Mesendoderm (in vitro differentiated cells): ENCODE results near the gene ARMC5.
"Not testable (repeated sequence)": the region's sequence is repeated elsewhere in the genome, so short reads cannot be mapped to it uniquely, and the experiment has no call there.

Experiments
- DNase-seq: peaks from one replicate; pipeline ENCODE4 v3.0.0; 2013
- H2AK5ac ChIP-seq: 2 replicates; pipeline ENCODE4 v1.6.1; 2013; ENCODE audit warnings: low read length, inconsistent platforms
- H2BK120ac ChIP-seq: 2 replicates; pipeline ENCODE4 v1.6.1; 2013; ENCODE audit warnings: low read depth, mild to moderate bottlenecking, low read length, moderate library complexity, mixed read lengths
- H2BK15ac ChIP-seq: replicated peaks from 2 replicates; pipeline ENCODE4 v1.6.1; 2013; ENCODE audit warnings: low read depth, mild to moderate bottlenecking, moderate library complexity
- H2BK5ac ChIP-seq: 2 replicates; pipeline ENCODE4 v1.6.1; 2013; ENCODE audit warnings: low read length, inconsistent platforms
- H3K18ac ChIP-seq: 2 replicates; pipeline ENCODE4 v1.6.1; 2013; ENCODE audit warnings: mild to moderate bottlenecking, low read length, mixed read lengths
- H3K23ac ChIP-seq: one replicate; pipeline ENCODE4 v1.6.1; 2013; ENCODE audit warnings: low read length
- H3K27ac ChIP-seq: 2 replicates; pipeline ENCODE4 v1.5.1; 2013; ENCODE audit warnings: low read depth, mild to moderate bottlenecking, inconsistent platforms, low read length, moderate library complexity
- H3K27me3 ChIP-seq: 2 replicates; pipeline ENCODE4 v1.6.1; 2013; ENCODE audit warnings: low read length, control low read depth, mild to moderate bottlenecking, inconsistent platforms; ENCODE audit not compliant: insufficient read depth, poor library complexity
- H3K36me3 ChIP-seq: 2 replicates; pipeline ENCODE4 v1.6.1; 2013; ENCODE audit warnings: low read length, inconsistent platforms; ENCODE audit not compliant: control insufficient read depth, insufficient read depth
- H3K4ac ChIP-seq: one replicate; pipeline ENCODE4 v1.6.1; 2013; ENCODE audit warnings: low read depth, mild to moderate bottlenecking, low read length, moderate library complexity
- H3K4me1 ChIP-seq: 2 replicates; pipeline ENCODE4 v1.6.1; 2013; ENCODE audit warnings: low read depth, low read length, inconsistent platforms; ENCODE audit not compliant: control insufficient read depth
- H3K4me2 ChIP-seq: 2 replicates; pipeline ENCODE4 v1.6.1; 2013; ENCODE audit warnings: low read length
- H3K4me3 ChIP-seq: 2 replicates; pipeline ENCODE4 v1.5.1; 2013; ENCODE audit warnings: mild to moderate bottlenecking, low read length
- H3K56ac ChIP-seq: one replicate; pipeline ENCODE4 v1.6.1; 2013; ENCODE audit warnings: low read length
- H3K79me1 ChIP-seq: 2 replicates; pipeline ENCODE4 v1.6.1; 2013; ENCODE audit warnings: low read length, inconsistent platforms
- H3K79me2 ChIP-seq: 2 replicates; pipeline ENCODE4 v1.6.1; 2013; ENCODE audit warnings: mild to moderate bottlenecking, low read length; ENCODE audit not compliant: control insufficient read depth, insufficient read depth
- H3K9ac ChIP-seq: 2 replicates; pipeline ENCODE4 v1.6.1; 2013; ENCODE audit warnings: low read length, inconsistent platforms
- H4K5ac ChIP-seq: one replicate; pipeline ENCODE4 v1.6.1; 2013; ENCODE audit warnings: low read length
- H4K8ac ChIP-seq: one replicate; pipeline ENCODE4 v1.6.1; 2013; ENCODE audit warnings: low read depth, mild to moderate bottlenecking, control low read depth, low read length, moderate library complexity
- WGBS: extraction: QIAGEN DNeasy Blood & Tissue Kit; methylation state at CpG from one replicate; pipeline ENCODE4 v1.1.7; 2013; ENCODE audit warnings: low lambda C conversion rate, missing lambda C conversion rate; ENCODE audit not compliant: insufficient coverage; ENCODE audit errors: extremely low coverage; 5-methylcytosine and 5-hydroxymethylcytosine counted together

Gene ARMC5

DNA sequence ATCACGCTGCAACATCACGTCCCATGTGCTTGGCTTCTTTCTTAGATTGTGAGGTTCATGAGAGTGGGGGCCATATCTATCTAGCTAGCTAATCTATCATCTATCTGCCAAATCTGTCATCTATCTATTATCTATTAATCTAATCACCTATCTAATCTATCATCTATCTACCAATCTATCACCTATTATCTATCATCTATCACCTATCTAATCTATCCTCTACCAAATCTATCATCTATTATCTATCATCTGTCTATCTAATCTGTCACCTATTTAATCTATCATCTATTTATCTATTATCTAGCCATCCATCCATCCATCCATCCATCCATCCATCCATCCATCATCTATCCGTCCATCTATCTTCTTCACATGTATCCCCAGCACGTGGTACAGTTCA is 45.4 kb upstream of the ARMC5 start:
- Histone ChIP-seq H3K18ac (no peak overlapping the region), H3K4ac (no peak overlapping the region), H4K8ac (no peak overlapping the region), H3K79me2 (no peaks in the 10 kb centered on the region), H3K36me3 (no peaks in the 10 kb centered on the region), H3K56ac (no peak overlapping the region), H3K27me3 (no peaks in the 10 kb centered on the region), H3K9ac (no peak overlapping the region), H3K79me1 (no peaks in the 10 kb centered on the region), H4K5ac (no peak overlapping the region), H3K4me1 (no peaks in the 10 kb centered on the region), H3K4me2 (no peak overlapping the region), H2AK5ac (no peak overlapping the region), H2BK5ac (no peak overlapping the region), H2BK120ac (no peak overlapping the region), H3K4me3 (no peak overlapping the region), H3K23ac (no peak overlapping the region), H2BK15ac (no peak overlapping the region), H3K27ac (no peak overlapping the region)
- no CpG with 5 or more reads among the region's 4 CpGs for WGBS
- DNase-seq, result no peak

DNA sequence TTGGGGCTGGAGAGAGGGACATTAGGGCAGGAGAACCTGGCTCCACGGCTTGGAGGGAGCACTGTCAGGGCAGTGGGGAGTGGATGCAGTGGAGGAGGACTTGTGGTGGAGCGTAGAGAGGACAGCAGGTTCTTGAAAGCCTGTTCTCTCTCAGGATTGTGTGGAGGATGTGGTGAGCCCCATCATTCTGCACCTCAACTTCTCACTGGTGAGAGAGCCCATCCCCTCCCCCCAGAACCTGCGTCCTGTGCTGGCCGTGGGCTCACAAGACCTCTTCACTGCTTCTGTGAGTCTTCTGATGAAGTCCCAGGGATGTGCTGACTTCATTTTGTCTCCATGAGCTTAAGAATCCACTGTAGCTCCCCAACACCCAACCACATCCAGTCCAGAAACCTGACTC is 44.6 kb upstream of the ARMC5 start:
- H3K56ac ChIP-seq, result no peak overlapping the region
- no peak for DNase-seq
- no peaks in the 10 kb centered on the region for H3K79me1 ChIP-seq
- no peak overlapping the region for H3K18ac ChIP-seq
- no peaks in the 10 kb centered on the region for H3K27me3 ChIP-seq
- H3K27ac ChIP-seq, result no peak overlapping the region
- no peaks in the 10 kb centered on the region for H3K79me2 ChIP-seq
- H3K9ac ChIP-seq, result no peak overlapping the region
- no peak overlapping the region for H3K23ac ChIP-seq
- no peak overlapping the region for H2BK5ac ChIP-seq
- no CpG with 5 or more reads among the region's 4 CpGs for WGBS
- H3K4me3 ChIP-seq, result no peak overlapping the region
- H3K4ac ChIP-seq, result no peak overlapping the region
- no peak overlapping the region for H3K4me2 ChIP-seq
- no peak overlapping the region for H2BK15ac ChIP-seq
- no peak overlapping the region for H2BK120ac ChIP-seq
- H2AK5ac ChIP-seq, result no peak overlapping the region
- H3K36me3 ChIP-seq, result no peaks in the 10 kb centered on the region
- H3K4me1 ChIP-seq, result no peaks in the 10 kb centered on the region
- H4K5ac ChIP-seq, result no peak overlapping the region
- H4K8ac ChIP-seq, result no peak overlapping the region

GRCh38 chr16:31416371-31416770 is 42.9 kb upstream of the ARMC5 start:
- no peaks in the 10 kb centered on the region for H3K4me1 ChIP-seq
- H3K79me2 ChIP-seq, result no peaks in the 10 kb centered on the region
- no peaks in the 10 kb centered on the region for H3K27me3 ChIP-seq
- H4K8ac ChIP-seq, result no peak overlapping the region
- no CpG with 5 or more reads among the region's 11 CpGs for WGBS
- H3K4ac ChIP-seq, result no peak overlapping the region
- H3K56ac ChIP-seq, result no peak overlapping the region
- no peak overlapping the region for H3K9ac ChIP-seq
- no peak overlapping the region for H4K5ac ChIP-seq
- no peak overlapping the region for H3K4me2 ChIP-seq
- H3K27ac ChIP-seq, result no peak overlapping the region
- H3K18ac ChIP-seq, result no peak overlapping the region
- DNase-seq, result no peak
- H2AK5ac ChIP-seq, result no peak overlapping the region
- H2BK120ac ChIP-seq, result no peak overlapping the region
- no peaks in the 10 kb centered on the region for H3K79me1 ChIP-seq
- no peak overlapping the region for H2BK5ac ChIP-seq
- H3K36me3 ChIP-seq, result no peaks in the 10 kb centered on the region
- no peak overlapping the region for H2BK15ac ChIP-seq
- H3K23ac ChIP-seq, result no peak overlapping the region
- H3K4me3 ChIP-seq, result no peak overlapping the region

DNA sequence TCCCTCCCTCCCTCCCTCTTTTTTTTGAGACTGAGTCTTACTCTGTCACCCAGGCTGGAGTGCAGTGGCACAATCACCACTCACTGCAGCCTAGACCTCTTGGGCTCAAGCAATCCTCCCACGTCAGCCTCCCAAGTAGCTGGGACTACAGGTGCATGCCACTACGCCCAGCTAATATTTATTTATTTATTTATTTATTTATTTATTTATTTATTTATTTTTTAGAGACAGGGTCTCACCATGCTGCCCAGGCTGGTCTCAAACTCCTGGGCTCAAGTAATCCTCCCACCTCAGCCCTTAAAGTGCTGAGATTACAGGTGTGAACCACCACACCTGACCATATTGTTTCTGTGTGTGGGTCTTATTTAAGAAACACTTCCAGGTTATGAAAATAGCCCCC is 42.3 kb upstream of the ARMC5 start:
- not testable (repeated sequence) for H3K4ac ChIP-seq, H3K18ac ChIP-seq, H3K79me2 ChIP-seq, H2BK5ac ChIP-seq, H4K5ac ChIP-seq, H3K9ac ChIP-seq, H3K23ac ChIP-seq, H3K79me1 ChIP-seq, H3K27ac ChIP-seq, H3K27me3 ChIP-seq, H3K56ac ChIP-seq, H3K4me2 ChIP-seq, H2AK5ac ChIP-seq, H2BK15ac ChIP-seq, H3K4me3 ChIP-seq, DNase-seq, H3K4me1 ChIP-seq, H2BK120ac ChIP-seq, H3K36me3 ChIP-seq, H4K8ac ChIP-seq
- WGBS, result no CpG with 5 or more reads among the region's 2 CpGs

GRCh38 chr16:31417916-31418315 is 41.4 kb upstream of the ARMC5 start:
- no peak overlapping the region for H2AK5ac ChIP-seq
- no peak overlapping the region for H4K5ac ChIP-seq
- H3K36me3 ChIP-seq, result no peaks in the 10 kb centered on the region
- H2BK5ac ChIP-seq, result no peak overlapping the region
- H3K79me1 ChIP-seq, result no peaks in the 10 kb centered on the region
- no peak overlapping the region for H3K4ac ChIP-seq
- no peak overlapping the region for H3K18ac ChIP-seq
- no CpG with 5 or more reads among the region's 5 CpGs for WGBS
- H3K79me2 ChIP-seq, result no peaks in the 10 kb centered on the region
- H3K9ac ChIP-seq, result no peak overlapping the region
- H3K23ac ChIP-seq, result no peak overlapping the region
- H3K27me3 ChIP-seq, result no peaks in the 10 kb centered on the region
- no peak overlapping the region for H4K8ac ChIP-seq
- H3K4me2 ChIP-seq, result no peak overlapping the region
- DNase-seq, result no peak
- H2BK120ac ChIP-seq, result no peak overlapping the region
- no peak overlapping the region for H3K27ac ChIP-seq
- H3K56ac ChIP-seq, result no peak overlapping the region
- no peaks in the 10 kb centered on the region for H3K4me1 ChIP-seq
- H2BK15ac ChIP-seq, result no peak overlapping the region
- H3K4me3 ChIP-seq, result no peak overlapping the region

- no peak for DNase-seq
- Histone ChIP-seq H3K23ac (no peak overlapping the region), H2AK5ac (no peak overlapping the region), H3K4ac (no peak overlapping the region), H2BK120ac (no peak overlapping the region), H3K4me1 (no peaks in the 10 kb centered on the region), H3K9ac (no peak overlapping the region), H3K27ac (no peak overlapping the region), H3K27me3 (no peaks in the 10 kb centered on the region), H2BK15ac (no peak overlapping the region), H4K8ac (no peak overlapping the region), H2BK5ac (no peak overlapping the region), H3K79me1 (no peaks in the 10 kb centered on the region), H3K36me3 (no peaks in the 10 kb centered on the region), H4K5ac (no peak overlapping the region), H3K4me2 (no peak overlapping the region), H3K4me3 (no peak overlapping the region), H3K18ac (no peak overlapping the region), H3K79me2 (no peaks in the 10 kb centered on the region), H3K56ac (no peak overlapping the region)
- WGBS, result no CpG with 5 or more reads among the region's 3 CpGs
These were observed 39.3 kb upstream of the ARMC5 start for GRCh38 chr16:31420037-31420436.
